MM.1S (cell line): ENCODE data around the gene CCDC66.

ENCODE experiments used
- DNase-seq: peaks from one replicate; pipeline ENCODE4 v3.0.0-alpha.2; 2015
- H2AFZ ChIP-seq: fragments of 300-600 bp; sonication (generic); 2 replicates; pipeline ENCODE4 v1.6.0; 2016; ENCODE audit warnings: antibody characterized with exemption, low read length
- H3F3A ChIP-seq: fragments of 300-600 bp; sonication (generic); 2 replicates; pipeline ENCODE4 v1.6.1; 2016; ENCODE audit warnings: mild to moderate bottlenecking, antibody characterized with exemption, low read length, moderate library complexity, mixed read lengths; ENCODE audit not compliant: insufficient read depth
- H3K27ac ChIP-seq: fragments of 300-600 bp; sonication (generic); 2 replicates; pipeline ENCODE4 v1.5.1; 2016; ENCODE audit warnings: mild to moderate bottlenecking, low read length
- H3K27me3 ChIP-seq: fragments of 300-600 bp; sonication (generic); replicated peaks from 2 replicates; pipeline ENCODE4 v1.6.0; 2016; ENCODE audit warnings: low read length; ENCODE audit not compliant: insufficient read depth
- H3K36me3 ChIP-seq: fragments of 300-600 bp; sonication (generic); replicated peaks from 2 replicates; pipeline ENCODE4 v1.6.1; 2016; ENCODE audit warnings: mild to moderate bottlenecking, low read length, mixed read lengths; ENCODE audit not compliant: insufficient read depth
- H3K4me1 ChIP-seq: fragments of 300-600 bp; sonication (generic); 2 replicates; pipeline ENCODE4 v1.6.1; 2016; ENCODE audit warnings: low read length, mixed read lengths
- H3K4me2 ChIP-seq: fragments of 300-600 bp; sonication (generic); 2 replicates; pipeline ENCODE4 v1.6.0; 2016; ENCODE audit warnings: low read depth, low read length
- H3K4me3 ChIP-seq: fragments of 300-600 bp; sonication (generic); 2 replicates; pipeline ENCODE4 v1.5.1; 2016; ENCODE audit warnings: low read length, mixed read lengths
- H3K79me2 ChIP-seq: fragments of 300-600 bp; sonication (generic); 2 replicates; pipeline ENCODE4 v1.6.1; 2016; ENCODE audit warnings: mixed run types, low read length, mixed read lengths
- H3K9ac ChIP-seq: fragments of 300-600 bp; sonication (generic); 2 replicates; pipeline ENCODE4 v1.6.1; 2016; ENCODE audit warnings: low read length, mixed read lengths
- H3K9me2 ChIP-seq: fragments of 300-600 bp; sonication (generic); replicated peaks from 2 replicates; pipeline ENCODE4 v1.6.1; 2016; ENCODE audit warnings: mild to moderate bottlenecking, low read length, mixed read lengths; ENCODE audit not compliant: insufficient read depth
- H3K9me3 ChIP-seq: fragments of 300-600 bp; sonication (generic); replicated peaks from 2 replicates; pipeline ENCODE4 v1.6.1; 2016; ENCODE audit warnings: mild to moderate bottlenecking, low read length, mixed read lengths; ENCODE audit not compliant: insufficient read depth
- H4K20me1 ChIP-seq: fragments of 300-600 bp; sonication (generic); 2 replicates; pipeline ENCODE4 v1.6.1; 2016; ENCODE audit warnings: mild to moderate bottlenecking, low read length, moderate library complexity, mixed read lengths; ENCODE audit not compliant: insufficient read depth
- EZH2 ChIP-seq: fragments of 300-600 bp; sonication (generic); optimal IDR thresholded peaks from 2 replicates; pipeline ENCODE3; 2017; ENCODE audit warnings: low read depth, mild to moderate bottlenecking, antibody characterized with exemption, low read length, mixed read lengths
- EZH2phosphoT487 ChIP-seq: fragments of 300-600 bp; sonication (generic); IDR thresholded peaks from 2 replicates; pipeline ENCODE4 v1.6.1; 2018; ENCODE audit warnings: antibody characterized with exemption, low read length
- TF ChIP-seq, protein P1 (sequence below): fragments of 300-600 bp; sonication (generic); IDR thresholded peaks from 2 replicates; pipeline ENCODE4 v1.5.1; 2016; ENCODE audit warnings: antibody characterized with exemption, low read length, mixed read lengths

CCDC66 gene

DNA sequence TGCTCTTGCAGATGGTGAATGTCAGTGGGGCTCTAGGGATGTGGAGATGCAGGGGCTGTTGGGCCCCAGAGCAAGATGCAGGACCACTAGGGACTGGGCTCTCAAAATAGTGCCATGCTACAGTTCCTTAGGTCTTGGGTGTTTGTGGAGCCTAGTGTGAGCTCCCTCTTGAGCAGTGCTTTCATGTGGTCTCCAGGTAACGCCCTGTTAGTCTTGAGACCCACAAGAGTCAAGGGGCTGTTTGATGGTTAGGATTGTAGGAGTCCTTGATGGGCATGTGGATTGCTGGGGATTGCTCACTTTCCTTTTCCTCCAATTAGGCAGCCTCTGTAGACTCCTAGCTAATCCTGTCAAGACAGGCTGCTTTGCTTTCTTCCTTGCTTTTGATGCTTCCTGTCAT lies 56.0 kb downstream of the CCDC66 start:
- H3K79me2 ChIP-seq: no peaks in the 10 kb centered on the region; the same call in 1 of the 2 replicates
- no peaks in the 10 kb centered on the region; the same call in 1 of the 2 replicates for H3F3A ChIP-seq
- H3K4me3 ChIP-seq: no peak overlapping the region
- H3K4me2 ChIP-seq: no peak overlapping the region
- no peaks in the 10 kb centered on the region for H4K20me1 ChIP-seq
- H3K9ac ChIP-seq: no peak overlapping the region
- no peak for DNase-seq
- no peaks in the 10 kb centered on the region for H3K27me3 ChIP-seq
- H3K36me3 ChIP-seq: no peaks in the 10 kb centered on the region; the same call in 1 of the 2 replicates
- H2AFZ ChIP-seq: no peak overlapping the region
- H3K9me2 ChIP-seq: no peaks in the 10 kb centered on the region
- no peak overlapping the region for H3K27ac ChIP-seq
- no peaks in the 10 kb centered on the region for H3K4me1 ChIP-seq
- no peaks in the 10 kb centered on the region for H3K9me3 ChIP-seq
- TF ChIP-seq, protein P1, sequence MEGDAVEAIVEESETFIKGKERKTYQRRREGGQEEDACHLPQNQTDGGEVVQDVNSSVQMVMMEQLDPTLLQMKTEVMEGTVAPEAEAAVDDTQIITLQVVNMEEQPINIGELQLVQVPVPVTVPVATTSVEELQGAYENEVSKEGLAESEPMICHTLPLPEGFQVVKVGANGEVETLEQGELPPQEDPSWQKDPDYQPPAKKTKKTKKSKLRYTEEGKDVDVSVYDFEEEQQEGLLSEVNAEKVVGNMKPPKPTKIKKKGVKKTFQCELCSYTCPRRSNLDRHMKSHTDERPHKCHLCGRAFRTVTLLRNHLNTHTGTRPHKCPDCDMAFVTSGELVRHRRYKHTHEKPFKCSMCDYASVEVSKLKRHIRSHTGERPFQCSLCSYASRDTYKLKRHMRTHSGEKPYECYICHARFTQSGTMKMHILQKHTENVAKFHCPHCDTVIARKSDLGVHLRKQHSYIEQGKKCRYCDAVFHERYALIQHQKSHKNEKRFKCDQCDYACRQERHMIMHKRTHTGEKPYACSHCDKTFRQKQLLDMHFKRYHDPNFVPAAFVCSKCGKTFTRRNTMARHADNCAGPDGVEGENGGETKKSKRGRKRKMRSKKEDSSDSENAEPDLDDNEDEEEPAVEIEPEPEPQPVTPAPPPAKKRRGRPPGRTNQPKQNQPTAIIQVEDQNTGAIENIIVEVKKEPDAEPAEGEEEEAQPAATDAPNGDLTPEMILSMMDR: no peak
- TF ChIP-seq EZH2phosphoT487: no peak
- no peak for TF ChIP-seq EZH2

DNA sequence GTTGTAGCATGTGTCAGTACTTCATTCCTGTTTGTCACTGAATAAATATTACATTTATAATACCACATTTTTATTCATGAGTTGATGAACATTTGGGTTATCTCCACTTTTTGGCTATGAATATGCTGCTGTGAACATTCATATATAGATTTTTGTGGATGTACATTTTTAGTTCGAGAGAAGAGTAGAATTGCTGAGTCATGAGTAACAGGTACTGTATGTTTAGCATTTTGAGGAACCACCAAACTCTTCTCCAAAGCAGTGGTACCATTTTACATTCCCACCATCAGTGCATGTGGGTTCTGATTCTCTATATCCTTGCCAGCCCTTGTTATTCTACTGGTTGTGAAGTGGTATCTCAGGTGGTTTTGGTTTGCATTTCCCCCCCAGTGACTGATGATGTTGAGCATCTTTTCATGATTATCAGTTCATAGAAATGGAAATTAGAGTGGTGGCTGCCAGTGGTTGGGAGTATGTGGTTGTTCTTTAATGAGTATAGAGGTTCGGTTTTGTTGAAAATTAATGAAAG lies 59.6 kb downstream of the CCDC66 start:
- Histone ChIP-seq H3K9ac (no peak overlapping the region), H3K4me3 (no peak overlapping the region), H3K9me3 (no peaks in the 10 kb centered on the region), H3K4me2 (no peak overlapping the region), H2AFZ (no peak overlapping the region), H3F3A (no peaks in the 10 kb centered on the region), H3K27me3 (no peaks in the 10 kb centered on the region), H3K4me1 (no peaks in the 10 kb centered on the region), H3K36me3 (no peaks in the 10 kb centered on the region; the same call in 1 of the 2 replicates), H4K20me1 (no peaks in the 10 kb centered on the region), H3K27ac (no peak overlapping the region), H3K79me2 (no peaks in the 10 kb centered on the region), H3K9me2 (no peaks in the 10 kb centered on the region)
- TF ChIP-seq EZH2phosphoT487: no peak
- TF ChIP-seq EZH2: no peak
- TF ChIP-seq, protein P1: no peak
- no peak for DNase-seq

DNA sequence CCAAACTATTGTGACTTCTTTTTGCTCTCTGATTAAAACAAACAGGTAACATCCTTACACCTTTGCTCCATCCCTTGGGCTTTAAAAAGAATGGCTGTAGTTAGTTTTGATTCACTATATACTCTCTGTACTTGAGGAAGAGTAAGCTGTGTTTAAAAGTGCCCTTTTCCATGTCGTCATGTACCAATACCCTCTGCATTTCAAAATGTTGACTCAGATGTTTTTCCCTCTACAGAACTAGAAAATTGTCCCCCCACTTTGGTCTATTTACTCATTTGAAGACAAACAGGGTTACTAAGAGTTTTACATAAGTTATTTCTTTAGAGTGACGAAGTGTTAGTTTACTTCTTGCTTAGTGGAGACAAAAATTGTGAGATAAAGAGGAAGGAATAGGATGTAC lies 63.4 kb downstream of the CCDC66 start:
- no peaks in the 10 kb centered on the region for H3K27me3 ChIP-seq
- H3K4me2 ChIP-seq: no peak overlapping the region
- H3K9me2 ChIP-seq: no peaks in the 10 kb centered on the region
- no peak overlapping the region for H3K27ac ChIP-seq
- H3K9me3 ChIP-seq: no peaks in the 10 kb centered on the region
- TF ChIP-seq, protein P1: no peak
- no peak for TF ChIP-seq EZH2
- TF ChIP-seq EZH2phosphoT487: no peak
- H4K20me1 ChIP-seq: no peaks in the 10 kb centered on the region
- peaks cover 11% of the 10 kb centered on the region; the same call in 1 of the 2 replicates for H3K36me3 ChIP-seq
- H3K79me2 ChIP-seq: no peaks in the 10 kb centered on the region
- H3K4me3 ChIP-seq: no peak overlapping the region
- DNase-seq: no peak
- no peak overlapping the region for H2AFZ ChIP-seq
- H3K9ac ChIP-seq: no peak overlapping the region
- H3F3A ChIP-seq: no peaks in the 10 kb centered on the region
- H3K4me1 ChIP-seq: no peaks in the 10 kb centered on the region
